NCI-H446 (cell line): Measurements from ENCODE around the gene FAM78A.
"Not testable (repeated sequence)": the region's sequence is repeated elsewhere in the genome, so short reads cannot be mapped to it uniquely, and the experiment has no call there.

ENCODE experiments used
- DNase-seq, 2 experiments: peaks; one replicate each; lab custom pipeline; 2025; lab: John Stamatoyannopoulos, UW

Gene FAM78A

DNA sequence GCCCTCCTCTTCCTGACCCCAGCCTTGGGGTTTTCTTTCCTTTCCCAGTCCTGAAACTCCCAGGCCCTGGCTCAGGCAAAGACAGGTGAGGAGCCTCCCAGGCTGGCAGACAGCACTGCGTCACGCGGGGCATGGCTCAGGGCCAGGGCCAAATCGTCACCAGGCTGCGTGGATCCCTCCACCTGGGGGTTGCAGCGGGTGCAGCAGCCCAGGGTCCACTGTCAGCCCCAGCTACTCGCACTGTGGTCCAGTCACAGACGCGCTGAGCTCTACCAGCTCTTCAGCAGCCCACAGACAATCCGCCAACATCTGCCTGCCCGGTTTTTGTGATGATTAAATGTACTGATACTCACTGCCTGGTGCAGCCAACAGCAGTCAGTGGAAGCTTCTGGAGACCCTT is 12.1 kb downstream of the FAM78A start:
- DNase-seq = no peak

DNA sequence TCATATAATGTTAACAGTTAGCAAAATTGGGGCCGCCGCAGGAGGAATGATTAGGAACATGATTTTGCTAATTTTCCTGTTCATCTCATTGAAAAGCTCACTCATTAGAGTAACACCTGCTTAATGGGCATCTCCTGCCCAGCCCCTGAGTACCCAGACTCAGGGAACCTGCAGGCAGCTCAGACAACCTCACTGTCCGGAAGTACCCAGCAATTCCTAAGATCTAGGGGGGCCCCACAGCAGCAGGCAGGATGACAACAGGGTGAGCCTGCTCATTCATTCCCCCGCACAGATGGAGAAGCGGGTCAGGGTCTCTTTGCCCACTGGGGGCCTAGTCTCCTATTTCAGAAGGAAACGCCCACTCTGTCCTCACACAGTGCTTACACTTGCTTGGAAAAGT is 12.6 kb downstream of the FAM78A start:
- DNase-seq = no peak

DNA sequence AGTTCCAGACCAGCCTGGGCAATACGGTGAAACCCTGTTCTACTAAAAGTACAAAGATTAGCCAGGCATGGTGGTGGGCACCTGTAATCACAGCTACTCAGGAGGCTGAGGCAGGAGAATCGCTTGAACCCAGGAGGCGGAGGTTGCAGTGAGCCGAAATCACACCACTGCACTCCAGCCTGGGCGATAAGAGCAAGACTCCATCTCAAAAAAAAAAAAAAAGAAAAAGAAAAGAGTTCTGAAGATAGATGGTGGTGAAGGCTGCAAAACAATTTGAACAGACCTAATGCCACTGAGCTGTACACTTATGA is 13.3 kb downstream of the FAM78A start:
- not testable (repeated sequence) for DNase-seq

DNA sequence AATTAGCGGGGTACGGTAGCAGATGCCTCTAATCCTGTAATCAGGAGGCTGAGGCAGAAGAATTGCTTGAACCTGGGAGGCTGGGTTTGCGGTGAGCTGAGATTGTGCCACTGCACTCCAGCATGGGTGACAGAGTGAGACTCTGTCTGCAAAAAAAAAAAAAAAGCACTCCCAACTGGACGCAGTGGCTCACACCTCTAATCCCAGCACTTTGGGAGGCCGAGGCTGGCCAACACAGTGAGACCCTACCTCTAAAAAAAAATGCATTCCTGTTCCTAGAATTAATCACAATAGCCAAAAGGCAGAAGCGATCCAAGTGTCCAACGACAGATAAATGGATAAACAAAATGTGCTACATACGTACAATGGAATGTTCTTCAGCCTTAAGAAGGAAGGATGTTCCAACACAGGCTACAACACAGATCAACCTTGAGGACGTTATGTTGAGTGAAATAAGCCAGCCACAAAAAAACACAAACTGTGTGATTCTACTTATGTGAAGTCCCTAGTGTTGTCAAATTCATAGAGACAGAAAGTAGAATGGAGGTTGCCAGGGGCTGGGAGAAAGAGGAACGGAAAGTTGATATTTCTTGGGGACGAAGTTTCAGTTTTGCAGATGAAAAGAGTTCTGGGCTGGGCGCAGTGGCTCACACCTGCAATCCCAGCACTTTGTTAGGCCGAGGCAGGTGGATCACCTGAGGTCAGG is 13.8 kb downstream of the FAM78A start:
- no peak for DNase-seq

DNA sequence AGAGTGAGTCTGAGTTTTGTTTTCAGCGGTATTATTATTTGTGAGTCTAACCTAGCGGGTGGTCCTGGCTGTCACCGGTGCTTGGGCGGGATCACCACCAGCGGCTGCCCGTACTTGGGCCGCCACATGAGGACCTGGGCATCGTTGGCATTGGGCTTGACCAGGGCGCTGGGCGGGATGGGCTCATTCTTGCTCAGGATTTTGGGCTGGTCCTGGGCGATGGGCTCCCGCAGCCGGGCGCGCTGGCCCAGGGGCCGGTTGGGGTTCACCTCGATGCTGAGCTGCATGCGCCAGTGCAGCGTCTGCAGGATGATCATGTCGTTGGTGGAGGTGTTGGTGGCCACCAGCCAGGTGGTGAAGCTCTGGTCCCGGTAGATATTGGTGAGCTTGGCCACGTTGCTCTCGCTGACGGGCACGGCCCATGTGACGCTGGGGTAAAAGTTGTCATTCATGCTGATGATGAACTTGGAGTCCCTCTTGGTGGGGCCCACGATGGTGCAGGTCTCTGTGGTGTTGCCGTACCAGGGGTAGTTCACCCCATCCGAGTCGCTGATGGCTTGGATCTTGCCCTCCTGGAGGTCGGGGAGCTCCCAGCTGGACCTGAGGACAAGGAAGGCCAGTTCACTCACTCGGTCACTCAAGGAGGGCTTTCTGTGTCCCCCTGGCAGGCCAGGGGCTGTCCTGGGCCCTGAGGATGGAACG is 15.4 kb downstream of the FAM78A start:
- DNase-seq = no peak

DNA sequence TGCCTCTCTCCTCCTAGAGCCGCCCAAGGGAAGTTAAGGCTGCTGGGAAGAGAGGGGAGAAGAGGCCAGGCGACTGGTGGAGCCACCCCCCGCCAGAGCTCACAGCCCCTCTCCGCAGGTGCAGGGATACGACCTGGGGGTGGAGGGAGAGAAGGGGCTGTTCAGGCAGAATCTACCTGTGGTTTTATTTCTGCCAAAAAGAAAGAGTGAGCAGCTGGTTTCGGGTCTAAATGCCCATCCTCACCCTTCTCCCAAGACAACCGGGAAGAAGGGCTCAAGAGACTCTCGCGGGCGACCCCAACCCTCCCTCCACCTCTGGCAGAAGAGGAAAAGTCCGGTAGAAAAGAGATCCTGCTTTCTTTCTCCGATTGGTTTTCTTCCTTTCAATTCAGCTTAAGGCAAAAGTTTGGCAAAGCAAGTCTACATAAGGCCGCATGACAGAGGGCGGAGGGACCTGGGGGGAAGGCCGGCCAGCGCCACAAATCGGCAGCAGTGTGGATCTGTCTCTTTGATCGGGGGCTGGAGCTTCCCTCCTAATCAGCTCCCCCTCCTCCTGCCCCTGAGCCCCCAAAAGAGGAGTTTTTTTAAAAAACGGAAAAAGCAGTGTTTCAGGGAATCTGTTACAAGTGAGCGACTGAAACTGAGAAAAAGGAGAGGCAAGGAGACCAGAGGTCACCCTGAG is 16.3 kb downstream of the FAM78A start:
- no peak for DNase-seq

DNA sequence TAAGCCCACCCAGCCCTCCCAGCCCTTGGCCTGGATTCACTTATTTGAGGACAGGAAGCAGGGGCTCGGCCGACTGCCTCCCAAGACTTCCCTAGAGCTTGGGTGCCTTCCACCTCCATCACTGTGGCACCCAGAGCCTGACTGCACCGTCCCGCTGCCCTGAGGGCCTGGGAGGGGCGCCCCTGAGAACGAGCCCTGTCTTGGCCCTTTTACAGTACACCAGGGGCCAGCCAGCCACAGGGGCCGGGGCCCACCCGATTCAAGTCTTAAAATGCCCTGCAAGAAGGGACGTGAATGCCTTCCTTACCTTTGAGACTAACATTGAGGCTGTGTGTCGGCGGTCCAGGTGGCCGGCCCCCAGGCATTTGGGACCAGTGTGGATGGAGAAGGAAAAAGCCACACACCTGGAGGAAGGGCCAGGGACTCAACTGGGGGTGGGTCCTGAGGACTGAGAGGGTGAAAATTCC is 16.8 kb downstream of the FAM78A start:
- no peak for DNase-seq

DNA sequence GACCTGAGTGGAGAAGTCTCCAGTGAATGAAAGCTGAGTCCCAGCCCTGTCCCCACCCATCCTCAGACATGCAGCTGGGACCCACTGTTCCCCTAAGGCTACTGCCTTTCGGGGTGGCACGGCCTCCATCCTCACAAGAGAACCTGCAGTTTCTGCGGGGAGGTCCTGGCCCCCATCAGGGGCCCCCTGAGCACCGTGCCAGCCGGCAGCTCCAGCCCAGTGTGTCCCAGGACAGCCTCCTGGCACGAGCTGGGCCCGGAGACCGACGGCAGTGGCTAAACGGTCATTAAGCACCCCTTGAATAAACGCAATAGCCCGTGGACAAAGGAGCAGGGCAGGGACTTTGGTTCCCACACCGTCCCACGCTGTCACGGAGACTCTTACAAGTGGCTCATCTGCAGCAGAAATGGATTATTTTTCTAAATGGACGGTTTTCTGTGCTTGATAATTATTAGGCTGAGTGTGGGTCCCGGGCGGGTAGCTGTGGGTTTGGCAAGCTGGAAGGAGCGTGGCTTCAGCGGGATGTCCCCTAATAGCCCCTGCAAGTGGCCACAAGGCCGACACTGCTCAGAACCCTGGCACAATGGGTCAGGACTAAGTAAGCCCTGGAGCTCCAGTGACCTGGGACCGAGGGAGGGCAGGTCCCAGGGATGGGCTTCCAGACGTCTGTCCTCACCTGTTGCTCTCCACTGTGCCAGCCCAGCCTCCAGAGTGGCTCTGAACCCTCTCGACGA is 17.4 kb downstream of the FAM78A start:
- DNase-seq = no peak

DNA sequence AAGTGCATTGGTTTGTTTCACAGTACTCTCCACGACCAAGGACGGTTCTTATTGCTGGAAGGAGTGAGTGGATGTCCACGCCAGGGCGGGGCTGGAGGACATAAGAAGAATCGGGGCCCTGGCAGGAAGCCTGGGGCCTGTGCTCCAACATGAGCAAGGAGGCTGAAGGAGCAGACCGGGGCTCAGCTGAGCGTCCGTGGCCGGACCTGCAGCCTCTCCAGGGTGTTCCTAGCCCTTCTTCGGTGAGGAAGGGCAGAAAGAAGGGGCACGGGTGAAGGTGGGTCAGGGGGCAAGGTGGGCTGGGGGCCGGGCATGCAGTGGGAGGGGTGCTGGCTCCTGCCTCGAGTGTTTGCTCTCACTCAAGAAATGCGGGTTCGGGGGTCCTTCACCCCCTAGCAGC is 18.1 kb downstream of the FAM78A start:
- no peak for DNase-seq

DNA sequence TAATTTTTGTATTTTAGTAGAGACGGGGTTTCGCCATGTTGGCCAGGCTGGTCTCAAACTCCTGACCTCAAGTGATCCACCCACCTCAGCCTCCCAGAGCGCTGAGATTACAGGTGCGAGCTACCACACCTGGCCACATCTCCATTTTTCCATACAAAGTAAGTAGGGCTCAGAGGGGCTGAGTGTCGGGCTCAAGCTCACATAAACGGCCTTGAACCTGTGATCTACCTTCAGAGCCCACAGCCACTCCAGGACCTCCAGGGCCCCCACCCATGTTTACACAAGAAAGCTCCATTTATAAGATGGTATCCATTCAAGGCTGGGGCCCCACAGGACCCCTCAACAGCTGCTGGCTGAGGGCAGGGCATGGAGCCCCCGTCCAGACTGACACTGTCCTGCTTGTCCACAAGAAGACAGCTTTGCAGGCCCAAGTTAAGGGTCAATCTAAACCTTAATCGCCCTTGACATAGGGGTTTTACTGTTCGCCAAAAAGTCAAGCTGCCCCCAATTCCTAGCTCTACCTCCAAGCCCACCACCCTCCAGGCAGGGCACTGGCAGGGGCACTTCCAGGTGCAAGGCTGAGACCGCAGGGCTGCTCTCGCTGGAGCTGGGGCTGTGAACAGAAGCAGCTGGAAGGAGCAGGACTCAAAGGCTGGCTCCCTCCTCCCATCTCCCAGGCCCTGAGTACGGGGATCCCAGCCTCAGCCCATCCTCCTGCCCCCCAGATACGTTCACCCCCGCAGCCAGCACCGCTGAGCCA is 18.9 kb downstream of the FAM78A start:
- no peak for DNase-seq

DNA sequence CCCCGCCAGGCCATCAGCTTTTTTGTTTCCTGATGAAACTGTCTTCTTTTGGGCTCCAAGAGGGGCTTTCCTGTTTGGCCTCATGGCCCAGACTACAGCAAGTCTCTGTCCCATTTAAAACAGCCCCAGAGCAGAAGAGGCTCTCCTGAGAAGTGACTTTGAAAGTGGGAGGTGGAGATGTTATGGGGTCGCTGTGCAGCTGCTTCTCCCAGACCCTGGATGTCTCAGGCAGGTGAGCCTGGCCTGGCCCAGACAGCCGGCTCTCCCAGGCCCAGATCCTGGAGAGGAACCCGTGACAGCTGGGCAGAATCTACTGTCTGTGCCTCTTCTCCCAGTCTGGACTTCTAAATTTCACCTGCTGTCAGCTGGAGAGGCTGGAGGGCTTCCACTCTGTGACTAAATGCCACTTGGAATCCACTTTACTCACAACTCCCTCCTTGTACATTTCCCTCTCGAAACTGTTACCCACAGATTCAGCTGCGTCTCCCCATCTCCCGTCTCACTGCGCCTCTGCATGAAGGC is 20.6 kb downstream of the FAM78A start:
- no peak for DNase-seq

DNA sequence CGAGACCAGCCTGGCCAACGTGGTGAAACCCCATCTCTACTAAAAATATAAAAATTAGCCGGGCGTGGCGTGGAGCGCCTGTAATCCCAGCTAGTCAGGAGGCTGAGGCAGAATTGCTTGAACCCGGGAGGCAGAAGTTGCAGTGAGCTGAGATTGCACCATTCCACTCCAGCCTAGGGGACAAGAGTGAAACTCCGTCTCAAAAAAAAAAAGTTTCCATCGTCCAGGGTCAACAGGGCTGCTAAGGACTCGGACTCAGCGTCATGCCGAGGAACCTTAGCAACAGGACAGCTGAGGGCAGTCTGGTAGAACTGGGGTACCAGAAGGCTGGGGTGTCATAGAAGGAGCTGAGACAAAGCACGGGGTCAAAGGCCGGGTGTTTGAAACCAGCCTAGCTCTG is 21.7 kb downstream of the FAM78A start:
- no peak for DNase-seq

DNA sequence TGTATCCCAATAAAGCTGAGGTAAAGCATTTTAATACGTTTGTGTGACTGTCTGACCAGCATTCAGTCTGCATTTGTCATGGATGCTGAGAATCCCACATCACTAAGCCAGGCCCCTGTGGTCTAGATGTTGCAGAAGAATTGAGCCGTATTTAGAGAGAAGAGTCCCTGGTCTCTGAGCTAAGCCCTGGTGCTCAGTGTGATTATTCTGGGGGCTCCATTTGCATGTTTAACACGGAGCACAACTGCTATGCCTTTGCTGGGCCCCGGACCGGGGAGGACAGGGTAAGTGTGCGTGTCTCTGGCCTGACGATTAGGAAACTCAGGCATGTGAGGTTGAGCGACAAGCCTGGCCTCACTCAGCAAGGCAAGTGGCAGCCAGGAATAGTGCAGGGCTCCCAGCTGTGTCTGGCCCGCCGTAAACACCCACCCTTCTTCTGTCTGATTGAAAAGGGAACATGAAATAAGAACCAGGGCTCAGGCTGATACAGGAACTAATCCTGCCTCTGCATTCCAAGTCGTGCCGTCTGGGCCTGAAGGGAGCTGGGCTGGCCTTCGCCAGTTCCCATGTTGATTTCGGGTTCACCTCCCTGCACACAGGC is 22.3 kb downstream of the FAM78A start:
- no peak for DNase-seq

DNA sequence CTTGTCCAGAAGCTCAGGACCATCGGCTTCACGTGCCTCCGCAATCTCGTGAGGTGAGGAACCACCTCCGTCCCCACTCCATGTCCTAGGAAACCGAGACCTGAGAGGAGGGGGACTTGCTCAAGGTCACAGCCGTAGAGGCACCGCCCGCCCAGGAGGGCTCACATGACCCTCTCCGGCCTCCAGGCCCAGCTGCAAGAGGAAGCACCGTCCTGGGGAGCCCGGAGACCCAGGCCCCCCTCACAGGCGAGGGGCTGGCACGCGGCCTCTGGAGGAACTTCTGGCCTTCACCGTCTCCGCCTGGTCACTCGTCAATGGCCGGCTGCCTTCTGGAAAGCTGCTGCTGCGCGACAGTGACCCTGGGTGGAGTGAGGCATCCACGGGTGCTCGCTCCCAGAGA is 24.2 kb downstream of the FAM78A start:
- DNase-seq = no peak

DNA sequence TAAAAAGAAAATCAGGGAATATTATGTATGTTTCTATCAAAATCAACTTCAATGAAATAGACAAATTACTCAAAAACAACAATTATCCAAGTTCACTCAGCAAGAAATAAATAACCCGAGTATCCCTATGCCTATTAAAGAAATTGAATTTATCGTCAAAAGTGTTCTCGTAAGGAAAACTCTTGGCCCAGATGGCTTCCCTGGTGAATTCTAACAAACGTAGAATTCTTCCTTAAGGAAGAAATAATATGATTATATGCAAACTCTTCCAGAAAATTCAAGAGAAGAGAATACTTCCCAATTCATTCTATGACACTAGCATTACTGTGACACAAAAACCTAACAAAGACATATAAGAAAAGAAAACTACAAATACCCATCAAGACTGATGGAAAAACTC is 29.7 kb downstream of the FAM78A start:
- no peak for DNase-seq

DNA sequence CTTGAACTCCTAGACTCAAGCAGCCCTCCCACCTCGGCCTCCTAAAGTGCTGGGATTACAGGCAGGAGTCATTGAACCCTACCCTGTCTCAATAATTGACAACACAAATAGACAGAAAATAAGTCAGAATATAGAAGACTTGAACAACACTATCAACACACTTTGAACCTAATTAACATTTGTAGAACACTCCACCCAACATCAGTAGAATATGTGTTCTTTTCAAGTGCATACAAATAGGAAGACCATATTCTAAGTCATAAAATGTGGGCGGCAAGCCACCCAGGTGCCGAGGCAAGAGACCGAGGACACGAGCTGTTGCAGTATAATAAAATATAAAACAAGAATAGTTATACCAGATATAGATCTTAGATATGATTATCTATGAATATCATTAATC is 32.0 kb downstream of the FAM78A start:
- DNase-seq = not testable (repeated sequence)

DNA sequence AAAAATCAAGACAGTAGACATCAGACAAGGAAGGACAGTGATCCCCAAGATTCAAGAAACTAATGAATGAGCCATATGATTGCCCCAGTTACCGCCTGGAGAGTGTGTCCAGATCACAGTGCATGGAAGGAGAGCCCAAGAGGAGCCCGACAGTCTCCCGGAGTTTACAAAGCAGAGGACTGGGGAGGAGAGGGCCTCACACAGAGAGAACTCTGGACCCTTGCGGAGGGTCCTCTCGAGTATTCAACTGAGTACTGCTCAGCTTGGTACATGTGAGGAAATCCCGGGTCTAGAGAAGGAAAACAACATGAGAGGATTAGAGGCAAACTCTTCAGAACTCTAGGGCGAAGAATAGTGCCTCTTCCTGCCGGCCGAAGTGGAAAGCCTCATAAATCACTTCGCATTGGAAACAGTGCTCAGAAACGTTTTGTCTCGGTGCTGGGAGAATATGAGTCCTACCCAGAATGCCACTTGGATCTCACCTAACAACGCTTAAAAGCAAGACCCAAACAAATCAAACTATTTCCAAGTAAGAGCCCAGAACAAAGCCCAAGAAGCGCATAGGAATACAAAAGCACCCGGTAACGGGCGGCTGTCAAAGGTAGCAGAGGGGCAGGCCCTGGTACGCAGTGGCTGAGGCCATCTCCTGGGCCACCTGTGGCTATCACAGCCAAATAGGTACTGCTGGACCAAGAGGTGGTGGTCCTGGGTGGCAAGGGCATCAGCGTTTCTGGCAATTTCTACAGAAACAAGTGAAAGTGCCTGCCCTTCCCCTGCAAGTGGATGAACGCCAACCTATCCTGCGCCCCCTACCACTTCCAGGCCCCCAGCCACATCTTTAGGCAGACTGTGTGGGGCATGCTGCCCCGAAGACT is 36.0 kb downstream of the FAM78A start:
- DNase-seq = no peak

DNA sequence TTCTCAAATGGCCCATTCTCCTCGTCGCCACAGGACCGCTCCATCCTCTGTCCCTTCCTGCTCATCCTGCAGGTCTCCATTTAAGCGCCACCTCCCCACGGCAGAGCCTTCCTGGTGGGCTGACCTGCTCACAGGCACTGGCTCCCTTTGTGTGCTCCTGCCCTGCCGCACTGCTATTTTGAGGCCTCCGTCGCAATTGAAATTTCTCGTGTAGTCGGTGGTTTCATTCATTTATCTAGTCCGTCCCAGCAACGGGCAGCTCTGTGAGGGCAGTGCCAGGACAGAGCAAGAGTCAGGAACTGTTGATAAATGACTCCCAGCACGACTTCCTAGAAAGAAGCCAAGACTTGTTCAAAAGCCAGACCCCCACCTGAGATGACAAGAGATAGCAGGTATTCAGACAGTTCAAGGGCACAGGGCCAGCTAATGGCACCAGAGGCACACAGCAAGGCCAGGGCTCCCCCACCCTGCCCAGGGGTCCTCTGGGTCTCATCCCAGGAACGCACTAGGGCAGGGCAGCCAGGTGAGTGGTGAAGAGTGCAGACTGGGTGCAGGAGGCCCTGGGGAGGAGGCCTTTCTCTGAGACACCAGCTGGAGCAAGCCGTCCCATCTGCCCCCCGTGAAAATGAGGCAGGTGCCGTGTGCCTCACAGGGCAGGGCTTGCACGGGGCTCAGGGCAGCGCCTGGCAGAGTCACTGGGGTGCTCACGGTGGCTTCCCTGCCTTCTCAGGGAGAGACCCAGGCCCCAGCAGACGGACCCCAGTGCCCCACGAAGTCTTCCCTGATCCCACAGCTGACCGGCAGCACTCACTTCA is 36.9 kb downstream of the FAM78A start:
- DNase-seq = no peak

DNA sequence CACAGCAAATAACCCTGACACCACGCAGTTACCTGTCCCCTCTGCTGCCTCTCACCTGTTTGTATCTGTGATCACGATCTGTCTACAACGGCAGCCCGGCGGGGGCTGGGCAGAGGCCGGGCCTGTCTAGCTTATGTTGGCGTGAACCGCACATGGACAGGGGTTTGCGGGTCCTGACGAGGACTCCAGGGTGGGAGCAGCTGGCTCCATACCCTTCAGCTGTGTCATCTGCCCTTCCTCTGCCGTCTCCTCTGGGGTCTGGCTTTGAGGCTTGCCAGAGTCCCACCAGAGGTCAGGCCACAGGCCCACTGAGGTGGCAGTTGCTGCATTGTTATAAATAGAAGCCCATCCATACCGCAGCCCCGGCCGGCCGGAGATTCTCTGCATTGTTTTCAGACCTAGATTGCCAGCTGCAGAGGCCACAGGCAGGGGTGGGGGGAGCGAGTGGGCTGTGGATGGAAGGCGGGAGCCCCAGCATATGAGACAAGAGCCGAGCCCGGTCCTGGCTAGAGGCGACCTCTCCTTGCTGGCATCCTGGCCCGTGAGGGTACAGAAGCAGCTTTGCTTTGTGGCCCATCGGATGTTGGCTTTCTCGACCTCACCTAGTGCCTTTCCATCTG is 37.8 kb downstream of the FAM78A start:
- no peak for DNase-seq
